Uterus (tissue), 2 donors: ENCODE data around the gene RBAK.

ENCODE experiments used
- POLR2A ChIP-seq, 2 donors: fragments of 450-650 bp; IDR thresholded peaks; one replicate each; pipeline ENCODE4 v1.6.1; 2016; ENCODE audit warnings: antibody characterized with exemption in 2 of 2, mild to moderate bottlenecking in 1 of 2, moderate library complexity in 1 of 2
- TF ChIP-seq, protein P1 (sequence below), 4 experiments: fragments of 200-600 bp in 2 of 4; fragments of 450-650 bp in 2 of 4; sonication (generic) in 2 of 4; IDR thresholded peaks; one replicate each; pipeline ENCODE4 v1.5.1; 2016 to 2019; ENCODE audit warnings: antibody characterized with exemption in 4 of 4, mild to moderate bottlenecking in 2 of 4, moderate library complexity in 1 of 4

DNA sequence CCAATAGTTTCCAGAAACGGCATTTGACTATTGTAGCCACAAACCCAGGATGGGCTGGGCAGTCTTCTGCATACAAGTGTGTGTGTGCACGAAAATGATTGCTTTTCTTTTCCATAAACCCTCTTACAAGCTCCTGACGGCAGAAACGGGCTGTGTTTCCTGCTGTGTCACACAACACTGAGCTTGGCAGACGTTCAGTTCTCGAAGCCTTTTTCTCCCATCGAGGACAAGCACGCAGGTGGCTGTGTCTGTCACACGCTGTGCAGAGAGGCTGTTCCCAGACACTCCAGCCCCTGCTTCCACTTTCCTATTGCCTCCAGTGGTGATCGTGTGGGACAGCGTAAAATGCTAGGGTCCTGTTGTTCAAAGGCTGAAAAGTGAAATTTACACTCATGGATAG lies 32.1 kb downstream of the RBAK start:
- TF ChIP-seq, protein P1, sequence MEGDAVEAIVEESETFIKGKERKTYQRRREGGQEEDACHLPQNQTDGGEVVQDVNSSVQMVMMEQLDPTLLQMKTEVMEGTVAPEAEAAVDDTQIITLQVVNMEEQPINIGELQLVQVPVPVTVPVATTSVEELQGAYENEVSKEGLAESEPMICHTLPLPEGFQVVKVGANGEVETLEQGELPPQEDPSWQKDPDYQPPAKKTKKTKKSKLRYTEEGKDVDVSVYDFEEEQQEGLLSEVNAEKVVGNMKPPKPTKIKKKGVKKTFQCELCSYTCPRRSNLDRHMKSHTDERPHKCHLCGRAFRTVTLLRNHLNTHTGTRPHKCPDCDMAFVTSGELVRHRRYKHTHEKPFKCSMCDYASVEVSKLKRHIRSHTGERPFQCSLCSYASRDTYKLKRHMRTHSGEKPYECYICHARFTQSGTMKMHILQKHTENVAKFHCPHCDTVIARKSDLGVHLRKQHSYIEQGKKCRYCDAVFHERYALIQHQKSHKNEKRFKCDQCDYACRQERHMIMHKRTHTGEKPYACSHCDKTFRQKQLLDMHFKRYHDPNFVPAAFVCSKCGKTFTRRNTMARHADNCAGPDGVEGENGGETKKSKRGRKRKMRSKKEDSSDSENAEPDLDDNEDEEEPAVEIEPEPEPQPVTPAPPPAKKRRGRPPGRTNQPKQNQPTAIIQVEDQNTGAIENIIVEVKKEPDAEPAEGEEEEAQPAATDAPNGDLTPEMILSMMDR (IDR thresholded peaks at IDR 0.05), result no peak
- no peak for TF ChIP-seq POLR2A (IDR thresholded peaks at IDR 0.05)
